Stimulated activated effector memory CD8-positive, alpha-beta T cell treated with anti-CD3 and anti-CD28 coated beads, Interleukin-12 subunit alpha, Interleukin-12 subunit beta, amount 100 ng/mL, for 72 hours (primary cell): ENCODE measurements around the gene HOXB2.

Experiments used
- ATAC-seq: fragments of 150-1000 bp; cut with Tn5 transposase; 2 replicates; pipeline ENCODE4 v1.10.0; 2021
- DNase-seq, 2 donors: peaks; one replicate each; pipeline ENCODE4 v3.0.0; 2021 to 2022; ENCODE audit warnings: low spot score in 2 of 2
- H3K27ac Mint-ChIP-seq: one replicate; pipeline ENCODE4 v1.8.0; 2022; ENCODE audit warnings: mild to moderate bottlenecking, mixed read lengths
- H3K36me3 Mint-ChIP-seq: one replicate; pipeline ENCODE4 v1.8.0; 2022; ENCODE audit warnings: mild to moderate bottlenecking, mixed read lengths
- H3K4me1 Mint-ChIP-seq: one replicate; pipeline ENCODE4 v1.8.0; 2022; ENCODE audit warnings: mixed read lengths
- H3K4me3 Mint-ChIP-seq: one replicate; pipeline ENCODE4 v1.8.0; 2022; ENCODE audit warnings: mild to moderate bottlenecking, mixed read lengths
- H3K9me3 Mint-ChIP-seq: one replicate; pipeline ENCODE4 v1.8.0; 2022; ENCODE audit warnings: mixed read lengths

The HOXB2 gene

DNA sequence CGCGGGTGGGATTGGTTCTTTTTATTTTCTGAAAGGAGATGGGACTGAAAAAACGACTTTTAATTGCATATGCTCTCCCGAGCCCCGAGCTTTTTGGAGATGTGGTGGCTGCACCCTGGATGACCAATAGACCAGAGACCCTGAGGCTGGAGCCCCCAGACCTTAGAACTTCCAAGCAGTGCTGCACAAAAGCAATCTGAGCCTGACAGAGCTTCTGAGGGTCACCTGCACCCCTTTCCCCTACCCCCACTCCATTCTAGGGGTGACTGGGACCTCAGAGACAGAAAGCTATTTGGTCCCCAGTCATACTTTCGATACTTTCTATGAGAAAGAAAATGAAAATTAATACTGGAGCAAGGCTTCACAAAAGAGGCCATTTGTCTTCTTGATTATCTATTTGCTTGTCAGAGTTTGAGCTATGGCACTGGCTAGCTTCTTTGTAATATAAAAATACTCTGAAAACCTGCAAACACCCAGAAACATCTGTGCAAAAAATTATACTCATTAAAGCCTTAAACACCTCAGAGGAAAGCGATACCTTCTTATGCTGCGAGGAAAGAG, 29.7 kb upstream of the HOXB2 start:
- no peaks in the 10 kb centered on the region for H3K9me3 Mint-ChIP-seq
- no peak overlapping the region for H3K4me3 Mint-ChIP-seq
- peaks cover 9% of the 10 kb centered on the region for H3K4me1 Mint-ChIP-seq
- DNase-seq (no peak), ATAC-seq (no peak)
- no peaks in the 10 kb centered on the region for H3K36me3 Mint-ChIP-seq
- no peak overlapping the region for H3K27ac Mint-ChIP-seq

DNA sequence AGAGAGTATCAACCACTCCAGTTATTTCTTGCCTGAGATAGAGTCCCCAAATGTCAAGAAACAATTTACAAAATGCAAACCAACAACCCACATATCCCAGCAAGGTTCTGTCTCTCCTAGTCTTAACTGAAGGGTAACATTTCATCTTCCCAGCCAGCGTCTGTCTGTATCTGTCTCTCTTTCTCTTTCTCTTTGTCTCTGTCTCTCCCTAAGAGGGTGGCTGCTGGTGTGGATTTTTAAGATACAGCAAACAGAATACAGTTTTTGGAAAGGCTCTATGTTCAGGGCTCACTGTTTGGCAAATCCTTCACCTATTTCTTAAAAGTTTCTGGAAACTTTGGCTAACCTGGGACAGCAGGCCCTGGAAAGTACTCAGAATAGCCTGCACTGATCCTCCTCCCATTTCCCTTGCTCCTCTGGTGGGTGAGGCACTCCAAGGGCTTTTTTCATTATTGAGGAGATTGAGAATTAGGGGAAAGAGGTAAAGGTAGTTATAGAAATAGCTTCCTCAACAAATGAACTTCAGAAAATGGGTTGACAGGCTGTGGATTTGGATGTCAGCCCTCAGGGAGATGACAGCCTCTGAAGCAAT, 27.0 kb upstream of the HOXB2 start:
- peaks cover 5% of the 10 kb centered on the region for H3K4me1 Mint-ChIP-seq
- no peaks in the 10 kb centered on the region for H3K36me3 Mint-ChIP-seq
- DNase-seq = no peak
- no peak overlapping the region for H3K27ac Mint-ChIP-seq
- H3K4me3 Mint-ChIP-seq = no peak overlapping the region
- ATAC-seq = no peak
- H3K9me3 Mint-ChIP-seq = no peaks in the 10 kb centered on the region

DNA sequence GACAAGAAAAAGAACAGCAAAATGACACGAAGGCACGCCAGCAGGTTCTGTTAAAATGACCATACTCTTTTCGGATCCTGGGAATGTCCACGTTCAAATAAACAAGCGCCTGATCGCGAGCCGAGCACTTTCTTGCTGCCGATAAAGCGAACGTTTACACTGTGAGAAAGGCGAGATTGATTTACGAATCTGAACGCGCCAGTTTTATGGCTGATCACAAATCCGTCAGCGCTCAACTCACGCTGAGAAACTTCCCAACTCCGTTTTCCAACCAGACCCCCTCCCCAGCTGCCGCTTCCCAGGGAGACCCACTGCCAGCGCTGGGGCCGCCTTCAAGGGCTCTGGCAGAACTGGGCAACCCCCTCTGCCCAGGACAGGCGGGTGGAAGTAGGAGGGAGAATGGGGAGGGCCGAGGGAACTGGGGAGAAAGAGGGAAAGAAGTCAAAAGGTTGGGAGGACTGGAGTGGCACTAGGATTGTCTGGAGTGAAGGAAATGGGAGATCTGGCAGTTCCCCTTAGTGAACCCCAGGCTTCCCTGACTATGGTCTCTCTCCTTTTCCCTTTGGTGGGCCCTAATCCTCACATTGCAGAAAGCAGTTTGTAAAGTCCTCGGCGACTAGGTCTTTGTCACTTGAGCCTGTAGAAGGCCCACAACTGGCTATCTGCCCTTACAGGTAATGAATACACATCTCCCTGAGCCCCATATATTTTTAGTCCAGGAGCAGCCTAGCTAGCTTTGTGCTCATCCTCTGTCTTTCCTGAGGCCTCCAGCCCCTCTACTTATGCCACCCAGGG, 26.3 kb upstream of the HOXB2 start:
- Mint-ChIP-seq H3K27ac (no peak overlapping the region), H3K36me3 (no peaks in the 10 kb centered on the region), H3K9me3 (no peaks in the 10 kb centered on the region), H3K4me3 (no peak overlapping the region), H3K4me1 (peaks cover 5% of the 10 kb centered on the region)
- ATAC-seq (no peak), DNase-seq (no peak)

DNA sequence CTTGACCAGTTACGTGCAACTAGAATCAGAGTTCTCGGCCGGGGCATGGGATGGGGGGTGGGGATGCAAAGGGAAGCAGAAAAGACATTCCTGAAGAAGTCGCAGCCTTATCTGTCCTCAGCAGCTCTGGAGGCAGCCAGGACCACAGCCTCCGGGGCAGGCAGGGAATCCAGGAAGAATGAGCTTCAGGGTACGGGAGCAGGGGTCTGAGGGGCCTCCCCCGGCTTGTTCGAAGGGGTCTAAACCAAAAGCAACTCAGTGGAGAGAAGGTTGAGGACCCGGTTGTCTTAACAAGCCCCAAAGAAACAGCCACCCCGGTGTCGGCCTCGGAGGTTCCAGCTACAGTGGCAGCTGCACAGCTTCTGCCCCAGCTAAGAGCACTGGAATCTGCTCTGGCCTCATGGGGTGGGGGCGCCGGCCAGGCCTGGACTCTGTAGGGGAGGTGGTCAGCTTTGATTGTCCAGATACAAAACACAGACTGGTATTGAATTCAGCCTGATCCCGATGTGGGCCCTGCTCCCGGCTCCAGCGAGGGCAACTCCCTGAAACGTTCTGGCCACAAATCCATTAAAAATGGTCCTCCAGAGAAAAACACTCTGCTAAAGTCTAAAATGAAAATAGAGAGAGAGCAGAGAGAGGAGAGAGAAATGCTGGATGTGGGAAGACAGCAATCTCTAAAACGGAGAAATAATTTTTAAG, 25.6 kb upstream of the HOXB2 start:
- DNase-seq (no peak), ATAC-seq (no peak)
- Mint-ChIP-seq H3K27ac (no peak overlapping the region), H3K9me3 (no peaks in the 10 kb centered on the region), H3K36me3 (no peaks in the 10 kb centered on the region), H3K4me1 (peaks cover 5% of the 10 kb centered on the region), H3K4me3 (no peak overlapping the region)

DNA sequence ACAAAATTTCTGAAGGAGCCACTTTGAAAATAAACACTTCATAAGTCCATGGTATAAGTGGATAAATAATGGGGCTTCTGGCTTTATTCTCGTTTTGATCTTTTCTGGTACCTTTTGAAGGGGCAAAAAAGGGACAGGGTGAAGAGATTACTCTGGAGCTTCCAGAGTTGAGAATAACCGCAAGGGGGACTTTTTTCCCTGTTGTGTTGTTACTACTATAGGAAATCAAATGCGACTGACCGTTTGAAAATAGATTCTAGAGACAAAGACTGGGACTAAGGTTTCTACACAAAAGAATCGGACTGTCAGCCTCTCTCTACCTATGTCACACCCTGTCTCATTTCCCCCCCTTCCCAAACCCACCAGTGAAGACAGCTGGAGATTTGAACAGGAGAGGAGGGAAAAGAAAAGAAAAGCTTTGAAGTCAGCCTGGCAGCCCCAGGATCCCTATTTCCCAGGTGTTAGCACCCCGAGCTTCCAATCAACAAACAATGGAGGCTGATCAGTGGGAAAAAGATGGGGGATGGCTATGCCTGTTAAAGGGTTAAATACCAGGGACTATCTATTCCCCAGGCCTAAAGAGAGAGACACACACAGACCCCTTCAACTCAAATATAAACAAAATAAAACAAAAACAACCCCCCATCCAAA, 24.9 kb upstream of the HOXB2 start:
- H3K27ac Mint-ChIP-seq = no peak overlapping the region
- H3K4me1 Mint-ChIP-seq = peaks cover 5% of the 10 kb centered on the region
- H3K9me3 Mint-ChIP-seq = no peaks in the 10 kb centered on the region
- ATAC-seq (no peak), DNase-seq (no peak)
- H3K4me3 Mint-ChIP-seq = no peak overlapping the region
- H3K36me3 Mint-ChIP-seq = no peaks in the 10 kb centered on the region

DNA sequence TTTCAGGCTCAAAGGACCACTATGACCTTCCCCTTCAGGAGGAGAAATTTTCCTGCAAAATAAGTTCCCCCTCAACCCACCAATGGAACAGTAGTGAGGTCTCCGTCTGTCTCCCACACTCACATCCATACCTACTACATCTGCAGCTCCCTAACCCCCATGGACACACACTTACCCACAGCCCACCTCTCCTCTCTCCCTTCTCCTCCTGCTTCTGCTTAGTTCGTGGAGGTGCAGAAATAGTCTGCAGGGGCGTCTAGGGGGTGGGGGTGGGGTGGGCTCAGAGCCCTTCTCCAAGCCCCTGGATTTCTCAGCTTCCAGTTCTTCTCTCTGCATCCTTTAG, 24.3 kb upstream of the HOXB2 start:
- no peak overlapping the region for H3K27ac Mint-ChIP-seq
- ATAC-seq = no peak
- peaks cover 5% of the 10 kb centered on the region for H3K4me1 Mint-ChIP-seq
- H3K9me3 Mint-ChIP-seq = no peaks in the 10 kb centered on the region
- DNase-seq = no peak
- H3K36me3 Mint-ChIP-seq = no peaks in the 10 kb centered on the region
- no peak overlapping the region for H3K4me3 Mint-ChIP-seq

DNA sequence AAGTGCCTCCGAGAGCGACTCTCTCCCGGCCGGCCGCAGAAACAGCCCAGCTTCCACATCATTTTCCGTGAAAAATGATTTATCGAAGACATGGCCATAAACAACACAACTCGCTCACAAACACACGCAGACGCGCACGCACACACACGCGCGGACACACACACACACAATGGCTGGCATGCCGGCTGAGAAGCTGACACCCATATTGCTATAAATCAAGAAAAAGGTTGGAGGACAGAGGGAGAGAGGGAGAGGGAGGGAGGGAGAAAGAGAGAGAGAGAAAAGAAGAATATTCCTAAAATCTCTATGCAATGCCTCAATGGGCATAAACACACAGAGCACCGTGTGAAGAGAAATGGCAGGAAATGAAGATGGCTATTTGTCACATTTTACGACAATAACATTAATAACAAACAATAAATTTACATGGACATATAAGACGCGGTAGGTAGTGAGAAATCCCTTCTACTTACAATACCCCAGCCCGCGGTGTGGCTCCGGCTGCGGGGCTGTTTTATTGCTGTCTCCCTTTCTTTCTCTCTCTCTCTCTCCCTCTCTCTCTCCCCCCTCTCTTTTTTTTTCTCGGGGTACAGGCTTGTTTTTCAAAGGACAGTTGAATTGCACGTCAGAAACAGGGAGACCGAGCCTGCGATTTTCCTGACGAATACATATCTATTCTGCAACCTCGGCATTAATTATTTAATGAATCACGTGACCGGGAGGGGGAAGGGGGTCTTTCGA, 23.8 kb upstream of the HOXB2 start:
- no peak overlapping the region for H3K4me3 Mint-ChIP-seq
- ATAC-seq = no peak
- no peaks in the 10 kb centered on the region for H3K9me3 Mint-ChIP-seq
- DNase-seq = no peak
- H3K36me3 Mint-ChIP-seq = no peaks in the 10 kb centered on the region
- H3K27ac Mint-ChIP-seq = no peak overlapping the region
- H3K4me1 Mint-ChIP-seq = peaks cover 5% of the 10 kb centered on the region

DNA sequence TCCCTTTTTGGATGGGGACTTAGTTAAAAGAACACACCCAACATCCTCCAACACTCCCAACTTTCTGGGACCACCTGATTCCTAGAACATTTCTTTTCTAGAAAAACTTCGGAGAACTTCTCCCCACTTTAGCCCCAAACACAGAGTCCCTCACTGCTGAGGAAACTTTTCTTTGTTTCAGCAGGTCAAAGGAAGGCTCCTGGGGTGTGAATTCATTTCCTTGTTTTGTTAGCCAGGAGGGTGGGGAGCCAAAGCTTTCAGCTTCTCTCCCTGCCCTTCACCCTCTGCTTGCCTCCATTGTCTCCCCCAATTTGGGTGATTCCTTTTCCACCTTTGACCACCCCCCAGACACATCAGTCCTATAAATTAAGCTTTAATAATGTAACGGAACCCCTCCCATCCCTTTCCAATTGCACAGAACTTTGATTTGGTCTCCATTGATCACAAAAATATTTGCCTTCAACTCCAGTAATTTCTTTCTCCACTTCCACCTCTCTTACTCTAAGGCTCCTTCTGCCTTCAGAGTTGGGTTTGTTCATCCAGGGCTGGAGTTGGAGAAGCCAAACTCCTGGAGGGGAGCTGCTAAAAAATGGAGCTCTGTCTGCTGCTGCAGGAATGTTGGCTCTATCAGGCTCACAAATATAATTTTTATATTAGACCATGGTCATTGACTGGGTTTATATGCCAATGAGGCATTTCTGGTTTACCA, 22.9 kb upstream of the HOXB2 start:
- no peaks in the 10 kb centered on the region for H3K9me3 Mint-ChIP-seq
- H3K4me1 Mint-ChIP-seq = peaks cover 5% of the 10 kb centered on the region
- H3K36me3 Mint-ChIP-seq = no peaks in the 10 kb centered on the region
- H3K4me3 Mint-ChIP-seq = no peak overlapping the region
- ATAC-seq (no peak), DNase-seq (no peak)
- no peak overlapping the region for H3K27ac Mint-ChIP-seq

DNA sequence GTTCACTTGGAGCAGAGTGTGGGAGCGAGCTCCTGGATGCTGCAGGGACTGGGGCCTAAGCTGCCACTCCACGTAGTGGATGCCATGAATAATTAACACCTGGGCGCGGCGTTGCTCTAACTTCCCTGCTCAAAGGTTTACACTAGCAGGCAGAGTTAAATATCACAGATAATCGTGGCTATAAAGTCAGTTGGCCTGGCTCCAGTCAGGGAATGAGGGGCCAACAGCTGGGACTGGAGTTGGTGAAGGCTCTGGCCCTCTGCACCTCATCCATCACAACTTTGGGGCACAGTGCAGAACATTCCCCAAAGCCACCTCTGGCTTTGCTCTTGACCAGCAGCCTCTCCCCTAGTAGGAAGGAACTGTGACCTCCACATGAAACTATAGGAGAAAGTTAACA, 22.3 kb upstream of the HOXB2 start:
- peaks cover 5% of the 10 kb centered on the region for H3K4me1 Mint-ChIP-seq
- no peaks in the 10 kb centered on the region for H3K36me3 Mint-ChIP-seq
- H3K9me3 Mint-ChIP-seq = no peaks in the 10 kb centered on the region
- H3K27ac Mint-ChIP-seq = no peak overlapping the region
- DNase-seq = no peak
- ATAC-seq = no peak
- no peak overlapping the region for H3K4me3 Mint-ChIP-seq

DNA sequence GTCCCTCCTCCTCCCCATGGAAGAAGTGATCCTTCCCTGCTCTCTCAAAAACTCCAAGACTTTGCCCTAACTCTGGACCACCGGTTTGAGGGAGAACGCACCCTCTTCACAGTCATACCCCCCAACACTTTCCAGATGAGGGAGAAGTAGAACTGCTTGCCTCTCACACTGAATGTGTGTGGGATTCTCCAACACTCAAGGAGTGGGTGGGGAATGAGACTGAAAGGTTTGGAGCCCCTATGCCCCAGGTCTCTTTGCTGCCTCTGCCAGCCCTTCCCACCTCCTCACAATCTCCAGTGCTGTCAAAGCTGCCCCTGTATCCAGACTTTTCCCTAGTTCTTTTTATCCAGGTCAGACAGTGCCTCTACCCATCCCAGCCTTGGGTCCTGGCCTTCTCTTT, 21.8 kb upstream of the HOXB2 start:
- ATAC-seq (no peak), DNase-seq (no peak)
- no peaks in the 10 kb centered on the region for H3K9me3 Mint-ChIP-seq
- H3K36me3 Mint-ChIP-seq = no peaks in the 10 kb centered on the region
- H3K4me1 Mint-ChIP-seq = peaks cover 8% of the 10 kb centered on the region
- no peak overlapping the region for H3K4me3 Mint-ChIP-seq
- no peak overlapping the region for H3K27ac Mint-ChIP-seq

DNA sequence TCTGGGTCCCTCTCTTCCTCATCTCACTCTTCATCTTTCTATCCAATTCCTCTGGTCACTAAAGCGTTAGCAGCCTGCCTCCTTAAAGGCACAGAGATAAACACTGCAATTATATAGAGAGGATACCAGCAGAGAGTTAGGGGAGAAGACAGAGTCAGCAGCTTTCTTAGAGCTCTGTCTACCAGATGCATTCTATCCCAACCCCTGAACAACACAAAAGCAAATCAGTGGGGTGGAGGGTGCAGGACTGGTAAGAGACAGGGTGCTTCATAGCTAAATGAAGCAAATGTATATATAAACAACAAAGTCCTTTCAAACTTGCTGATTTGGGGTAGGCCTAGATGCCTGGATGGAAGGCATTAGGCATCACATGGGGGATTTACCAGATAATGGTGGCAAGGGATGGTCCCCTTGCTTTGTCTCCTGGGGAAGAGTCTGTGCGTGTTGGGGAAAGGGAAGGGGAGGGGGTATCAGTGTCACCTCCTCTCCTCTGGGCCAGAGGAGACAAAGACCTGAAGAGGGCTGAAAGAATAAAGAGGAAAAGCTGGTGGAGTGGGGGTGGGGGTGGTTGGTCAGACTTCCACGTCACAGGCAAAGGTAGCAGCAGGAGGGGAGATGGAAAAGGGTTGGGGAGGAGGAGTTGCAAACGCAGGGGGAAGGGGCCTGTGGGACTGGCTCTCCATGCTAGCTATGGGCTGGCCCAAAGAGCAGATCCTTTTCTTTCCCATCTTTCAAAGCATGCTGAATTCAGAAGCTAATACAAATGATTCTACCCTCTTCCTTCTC, 21.2 kb upstream of the HOXB2 start:
- no peak for ATAC-seq
- Mint-ChIP-seq H3K9me3 (no peaks in the 10 kb centered on the region), H3K4me3 (no peak overlapping the region), H3K27ac (no peak overlapping the region), H3K36me3 (no peaks in the 10 kb centered on the region), H3K4me1 (peaks cover 14% of the 10 kb centered on the region)
- no peak for DNase-seq

DNA sequence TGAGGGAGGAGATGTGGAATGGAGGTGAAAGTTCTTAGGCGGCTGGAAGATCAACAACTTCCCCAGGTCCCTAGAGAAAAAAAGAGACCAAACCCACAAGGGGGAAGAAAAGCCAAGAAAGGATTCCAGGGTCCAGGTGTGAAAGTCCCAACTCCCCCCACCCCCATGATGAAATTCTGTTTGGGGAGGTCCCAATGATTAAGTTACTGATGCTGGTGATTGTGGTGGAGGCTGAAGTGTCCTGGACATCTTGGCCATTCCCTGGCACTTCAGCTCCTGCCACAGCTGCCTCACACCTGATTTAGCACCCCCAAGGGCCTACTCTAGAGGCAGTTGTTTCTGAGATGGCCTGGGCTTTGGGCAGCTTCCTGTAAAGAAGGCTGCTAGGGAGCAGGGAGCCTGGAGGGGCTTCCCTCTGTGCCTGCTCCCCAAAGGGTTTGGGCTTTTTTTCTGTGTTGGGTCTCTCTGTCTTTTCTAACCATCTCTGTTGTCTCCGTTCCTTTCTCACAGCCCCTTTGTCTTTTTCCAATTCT, 20.2 kb upstream of the HOXB2 start:
- no peak overlapping the region for H3K4me3 Mint-ChIP-seq
- H3K36me3 Mint-ChIP-seq = no peaks in the 10 kb centered on the region

DNA sequence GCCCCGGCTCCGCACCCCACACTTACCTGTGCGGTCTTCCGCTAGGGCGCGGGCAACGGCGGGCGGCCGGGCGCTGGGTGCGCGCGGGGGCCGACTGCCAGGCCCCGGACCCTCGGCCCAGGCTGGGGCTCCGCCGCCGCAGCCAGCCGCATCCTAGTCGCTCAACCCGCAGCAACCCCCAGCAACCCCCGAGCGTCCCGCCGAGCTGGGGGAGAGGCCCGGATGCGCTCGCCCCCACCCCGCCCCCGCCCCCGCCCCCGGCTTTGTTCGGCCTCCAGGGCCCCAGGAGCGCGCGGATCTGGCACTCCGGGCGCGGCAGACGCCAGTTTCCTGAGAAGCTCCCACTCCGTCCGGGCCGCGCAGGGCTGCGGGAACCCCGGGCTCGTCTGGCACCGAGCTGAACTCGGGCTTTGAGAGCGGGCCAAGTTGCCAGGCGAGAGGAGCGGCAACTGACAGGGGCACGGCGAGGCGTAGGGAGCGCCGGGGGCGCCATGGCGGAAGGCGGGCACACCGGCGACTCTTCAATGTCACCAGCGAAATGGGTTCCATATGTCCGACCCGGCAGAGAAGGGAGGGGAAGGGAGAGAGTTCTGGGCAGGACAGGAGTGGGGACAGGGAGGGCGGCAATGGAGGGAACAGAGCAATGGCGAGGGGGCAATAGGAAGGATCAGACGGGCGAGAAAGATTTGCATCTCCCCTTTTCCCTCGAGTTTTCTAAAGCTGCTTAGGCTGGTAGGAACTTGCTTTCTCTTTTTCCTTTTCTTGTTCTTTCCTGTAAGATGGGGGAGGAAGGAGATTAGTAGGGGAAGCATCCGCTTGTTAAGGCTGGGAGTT, 19.5 kb upstream of the HOXB2 start:
- H3K36me3 Mint-ChIP-seq = no peaks in the 10 kb centered on the region
- no peak overlapping the region for H3K27ac Mint-ChIP-seq
- no peak for DNase-seq
- H3K4me3 Mint-ChIP-seq = no peak overlapping the region
- no peaks in the 10 kb centered on the region for H3K9me3 Mint-ChIP-seq
- H3K4me1 Mint-ChIP-seq = peaks cover 15% of the 10 kb centered on the region
- no peak for ATAC-seq

More for the DNA sequence above, 20.2 kb upstream of the HOXB2 start:
- Mint-ChIP-seq H3K27ac (no peak overlapping the region), H3K9me3 (no peaks in the 10 kb centered on the region), H3K4me1 (peaks cover 15% of the 10 kb centered on the region)
- no peak for DNase-seq
- ATAC-seq = no peak
